Right lobe of liver (tissue), 6 donors: ENCODE measurements around the gene SSH2. TPM values are rescaled to one million over a fixed set of nuclear protein-coding genes. Genes with fewer than 3 reads are reported as not detected.

Experiments used
- ATAC-seq, 4 donors: fragments of 200-7000 bp; cut with Tn5 transposase; one replicate each; pipeline ENCODE4 v1.9.1; 2020; ENCODE audit warnings: mild to moderate bottlenecking in 4 of 4, moderate library complexity in 4 of 4
- DNase-seq, 3 donors: peaks; one replicate each; pipeline ENCODE4 v3.0.0-alpha.2; 2020
- H3K27ac ChIP-seq, 3 donors: fragments of 200-600 bp; one replicate each; pipeline ENCODE4 v1.8.0; 2022
- H3K27me3 ChIP-seq, 2 donors: fragments of 200-600 bp; one replicate each; pipeline ENCODE4 v1.8.0; 2022
- H3K36me3 ChIP-seq, 4 donors: fragments of 200-600 bp; sonication (generic) in 1 of 4; one replicate each; pipeline versions ENCODE4 v1.5.1 to v1.8.0; 2017 to 2022; ENCODE audit warnings: control low read depth in 1 of 4
- H3K4me1 ChIP-seq, 4 donors: fragments of 200-600 bp; sonication (generic) in 1 of 4; one replicate each; pipeline versions ENCODE4 v1.5.1 to v1.8.0; 2017 to 2022; ENCODE audit warnings: control low read depth in 1 of 4
- H3K4me3 ChIP-seq, 3 donors: fragments of 200-600 bp; one replicate each; pipeline ENCODE4 v1.8.0; 2022
- H3K9me3 ChIP-seq, 4 donors: fragments of 200-600 bp; sonication (generic) in 1 of 4; one replicate each; pipeline versions ENCODE4 v1.5.1 to v1.8.0; 2017 to 2022; ENCODE audit warnings: control low read depth in 1 of 4
- POLR2A ChIP-seq: fragments of 450-650 bp; IDR thresholded peaks from one replicate; pipeline ENCODE4 v1.6.1; 2017; ENCODE audit warnings: antibody characterized with exemption, mild to moderate bottlenecking
- WGBS: methylation state at CpG from one replicate; pipeline ENCODE4 v1.1.6; 2018; ENCODE audit warnings: low coverage, low lambda C conversion rate; ENCODE audit not compliant: insufficient coverage; ENCODE audit errors: missing lambda C conversion rate; 5-methylcytosine and 5-hydroxymethylcytosine counted together
- intact Hi-C, 2 donors: fragments of 100-400 bp; cut with DNase I; formaldehyde crosslinking; loops; one replicate each; pipeline versions ENCODE4 v1.11.2 to v1.14.1; 2022
- total RNA-seq, 6 experiments: library from RNA; depleted of rRNA in 2 of 6; stranded (reverse); fragments of >200 nt in 2 of 6; fragmentation: NEBNext Ultra II Directional in 3 of 6; extraction: Animal tissue kit (Norgen Biotek cat#: 25700) in 3 of 6; gene quantifications; one replicate each; pipeline versions ENCODE4 v1.1.0 to v1.2.4, GENCODE V29; 2016 to 2023
- TF ChIP-seq, protein P1 (sequence below), 4 donors: fragments of 200-600 bp in 3 of 4; fragments of 450-650 bp in 1 of 4; IDR thresholded peaks; one replicate each; pipeline versions ENCODE4 v1.5.1 to v1.8.0; 2016 to 2022; ENCODE audit warnings: antibody characterized with exemption in 4 of 4, mild to moderate bottlenecking in 2 of 4
- donor health status: DM: no; HTN: yes; CAD: no.
- donor health status: DM: no; HTN: no; CAD: no.
- donor health status: DM: no; HTN: no; CAD: no.
- donor health status: DM: no; HTN: yes; CAD: no.
- donor health status: DM: no; HTN: yes; CAD: no.

Gene SSH2
- total RNA-seq, 6 experiments from 2014 or later, result 8.0 to 12.7 (median 10.5) TPM

GRCh38 chr17:29927546-29927945, 2.5 kb downstream of the SSH2 start:
- intact Hi-C loops, result no loop called here
- TF ChIP-seq, protein P1, sequence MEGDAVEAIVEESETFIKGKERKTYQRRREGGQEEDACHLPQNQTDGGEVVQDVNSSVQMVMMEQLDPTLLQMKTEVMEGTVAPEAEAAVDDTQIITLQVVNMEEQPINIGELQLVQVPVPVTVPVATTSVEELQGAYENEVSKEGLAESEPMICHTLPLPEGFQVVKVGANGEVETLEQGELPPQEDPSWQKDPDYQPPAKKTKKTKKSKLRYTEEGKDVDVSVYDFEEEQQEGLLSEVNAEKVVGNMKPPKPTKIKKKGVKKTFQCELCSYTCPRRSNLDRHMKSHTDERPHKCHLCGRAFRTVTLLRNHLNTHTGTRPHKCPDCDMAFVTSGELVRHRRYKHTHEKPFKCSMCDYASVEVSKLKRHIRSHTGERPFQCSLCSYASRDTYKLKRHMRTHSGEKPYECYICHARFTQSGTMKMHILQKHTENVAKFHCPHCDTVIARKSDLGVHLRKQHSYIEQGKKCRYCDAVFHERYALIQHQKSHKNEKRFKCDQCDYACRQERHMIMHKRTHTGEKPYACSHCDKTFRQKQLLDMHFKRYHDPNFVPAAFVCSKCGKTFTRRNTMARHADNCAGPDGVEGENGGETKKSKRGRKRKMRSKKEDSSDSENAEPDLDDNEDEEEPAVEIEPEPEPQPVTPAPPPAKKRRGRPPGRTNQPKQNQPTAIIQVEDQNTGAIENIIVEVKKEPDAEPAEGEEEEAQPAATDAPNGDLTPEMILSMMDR (IDR thresholded peaks at IDR 0.05), result no peak
- no peak for TF ChIP-seq POLR2A
- ATAC-seq (no peak), DNase-seq (no peak)
- Histone ChIP-seq H3K27ac (no peak overlapping the region), H3K36me3 (no peaks in the 10 kb centered on the region), H3K27me3 (no peaks in the 10 kb centered on the region), H3K9me3 (no peaks in the 10 kb centered on the region), H3K4me1 (peaks cover 0 to 17% (median 3%) of the 10 kb centered on the region in 4 donors), H3K4me3 (no peak overlapping the region)
- WGBS, result 0% methylated on average over 1 of the region's 1 CpG

GRCh38 chr17:29924786-29925185, 5.2 kb downstream of the SSH2 start:
- ATAC-seq (no peak), DNase-seq (no peak)
- Histone ChIP-seq H3K9me3 (no peaks in the 10 kb centered on the region), H3K4me1 (peaks cover 0 to 5% (median 0%) of the 10 kb centered on the region in 4 donors), H3K27me3 (no peaks in the 10 kb centered on the region), H3K4me3 (no peak overlapping the region), H3K27ac (no peak overlapping the region), H3K36me3 (no peaks in the 10 kb centered on the region)
- intact Hi-C loops, result no loop called here
- WGBS, result 88% methylated on average over 1 of the region's 1 CpG
- TF ChIP-seq POLR2A, result no peak
- TF ChIP-seq, protein P1 (IDR thresholded peaks at IDR 0.05), result no peak

DNA sequence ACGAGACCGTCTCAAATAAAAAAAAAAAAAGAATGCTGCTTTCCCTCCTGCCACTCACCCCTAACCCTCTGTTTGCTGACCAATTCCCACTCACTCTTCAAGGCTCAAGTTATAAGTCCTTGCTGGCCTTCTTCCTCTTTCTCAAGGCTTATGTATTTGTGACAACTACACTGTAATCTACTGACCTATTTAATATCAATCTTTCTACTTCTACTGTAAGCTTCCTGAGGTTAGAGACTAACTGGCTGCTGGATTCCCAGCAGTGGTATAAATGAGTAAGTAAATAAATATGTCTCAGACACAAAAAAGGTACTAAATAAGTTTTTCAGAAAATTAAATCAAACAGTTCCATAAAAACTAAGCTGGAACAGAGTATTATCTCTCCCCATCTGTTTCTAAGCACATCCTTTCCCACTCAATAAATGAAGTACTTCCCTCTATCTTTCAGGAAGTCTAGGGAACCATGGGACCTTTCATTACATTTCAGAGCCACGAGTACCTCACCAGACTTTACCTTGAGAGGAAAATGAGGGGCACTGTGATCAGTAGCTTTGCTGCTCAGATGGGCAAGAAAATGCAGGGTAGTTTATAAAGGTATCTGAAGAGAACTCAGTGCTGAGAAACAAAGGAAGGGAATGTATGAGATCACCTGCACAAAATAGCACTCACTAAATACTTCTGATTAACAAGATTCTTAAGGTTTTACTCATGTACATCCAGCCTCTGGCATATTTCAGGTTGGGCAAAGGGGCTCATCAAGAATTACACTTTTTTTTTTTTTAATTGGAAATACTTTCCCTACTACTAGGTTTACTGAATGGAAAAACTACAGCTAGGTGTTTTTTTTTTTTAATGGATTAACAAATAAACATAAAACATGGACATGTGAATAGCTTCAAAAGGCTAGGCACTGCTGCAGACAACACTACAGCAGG, 10.8 kb downstream of the SSH2 start:
- TF ChIP-seq POLR2A, result no peak
- TF ChIP-seq, protein P1 (IDR thresholded peaks at IDR 0.05), result no peak
- no peaks in the 10 kb centered on the region for H3K9me3 ChIP-seq
- 83% methylated on average over 3 of the region's 3 CpGs for WGBS
- no peak overlapping the region for H3K27ac ChIP-seq
- H3K36me3 ChIP-seq, result no peaks in the 10 kb centered on the region
- ATAC-seq (no peak), DNase-seq (no peak)
- no peaks in the 10 kb centered on the region for H3K4me1 ChIP-seq
- intact Hi-C loops, result no loop called here
- no peaks in the 10 kb centered on the region for H3K27me3 ChIP-seq
- no peak overlapping the region for H3K4me3 ChIP-seq

DNA sequence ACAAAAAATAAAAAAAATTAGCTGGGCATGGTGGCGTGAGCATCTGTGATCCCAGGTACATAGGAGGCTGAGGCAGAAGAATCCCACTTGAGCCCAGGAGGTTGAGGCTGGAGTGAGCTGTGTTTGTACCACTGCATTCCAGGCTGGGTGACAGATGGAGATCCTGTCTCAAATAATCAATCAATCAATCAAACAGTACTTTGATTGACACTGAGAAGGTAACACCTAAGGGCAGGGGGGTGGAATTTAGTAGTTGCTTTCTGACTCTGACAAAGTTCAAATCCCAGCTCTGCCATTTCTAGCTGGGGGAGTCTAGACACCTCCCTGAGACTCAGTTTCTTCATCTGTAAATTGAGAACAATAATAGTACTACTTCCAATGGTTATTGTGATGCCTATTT, 12.0 kb downstream of the SSH2 start:
- no peak overlapping the region for H3K4me3 ChIP-seq
- TF ChIP-seq, protein P1 (IDR thresholded peaks at IDR 0.05), result no peak
- no peak for TF ChIP-seq POLR2A

More for the DNA sequence above, 12.0 kb downstream of the SSH2 start:
- 100% methylated on average over 1 of the region's 1 CpG for WGBS
- no peaks in the 10 kb centered on the region for H3K4me1 ChIP-seq
- H3K9me3 ChIP-seq, result no peaks in the 10 kb centered on the region
- ATAC-seq (no peak), DNase-seq (no peak)
- H3K27ac ChIP-seq, result no peak overlapping the region
- H3K27me3 ChIP-seq, result no peaks in the 10 kb centered on the region
- intact Hi-C loops, result no loop called here
- H3K36me3 ChIP-seq, result no peaks in the 10 kb centered on the region
